HEK293T (cell line): Measurements from ENCODE around the gene ADISSP.

Source experiments
- ARNT ChIP-seq: fragments of 450-650 bp; IDR thresholded peaks from 2 replicates; pipeline ENCODE4 v1.6.1; 2017; ENCODE audit warnings: mild to moderate bottlenecking
- BHLHE40 ChIP-seq: fragments of 450-650 bp; IDR thresholded peaks from 2 replicates; pipeline ENCODE4 v1.6.1; 2016; ENCODE audit warnings: mild to moderate bottlenecking, moderate library complexity, borderline replicate concordance
- CTBP1 ChIP-seq: fragments of 450-650 bp; IDR thresholded peaks from 2 replicates; pipeline ENCODE4 v1.6.1; 2016; ENCODE audit warnings: borderline replicate concordance
- ELF4 ChIP-seq: fragments of 450-650 bp; IDR thresholded peaks from 2 replicates; pipeline ENCODE4 v1.6.1; 2017; ENCODE audit warnings: antibody characterized with exemption
- FOXA1 ChIP-seq: fragments of 450-650 bp; IDR thresholded peaks from 2 replicates; pipeline ENCODE4 v1.6.1; 2016; ENCODE audit warnings: mild to moderate bottlenecking
- FOXK2 ChIP-seq: fragments of 450-650 bp; IDR thresholded peaks from 2 replicates; pipeline ENCODE4 v1.6.1; 2016; ENCODE audit warnings: mild to moderate bottlenecking
- FOXM1 ChIP-seq: fragments of 450-650 bp; IDR thresholded peaks from 2 replicates; pipeline ENCODE4 v1.6.1; 2017; ENCODE audit warnings: mild to moderate bottlenecking, borderline replicate concordance
- LEF1 ChIP-seq: fragments of 450-650 bp; IDR thresholded peaks from 2 replicates; pipeline ENCODE4 v1.6.1; 2017; ENCODE audit warnings: mild to moderate bottlenecking, borderline replicate concordance
- NFRKB ChIP-seq: fragments of 450-650 bp; IDR thresholded peaks from 2 replicates; pipeline ENCODE4 v1.6.1; 2016; ENCODE audit warnings: mild to moderate bottlenecking, moderate library complexity
- SP1 ChIP-seq: fragments of 450-650 bp; IDR thresholded peaks from 2 replicates; pipeline ENCODE4 v1.6.1; 2017
- SUZ12 ChIP-seq: fragments of 450-650 bp; IDR thresholded peaks from 2 replicates; pipeline ENCODE4 v1.6.1; 2016; ENCODE audit warnings: mild to moderate bottlenecking
- TARDBP ChIP-seq: fragments of 450-650 bp; IDR thresholded peaks from 2 replicates; pipeline ENCODE4 v1.6.1; 2016
- TF ChIP-seq, protein P1 (sequence below): fragments of 450-650 bp; IDR thresholded peaks from 2 replicates; pipeline ENCODE4 v1.6.1; 2016

DNA sequence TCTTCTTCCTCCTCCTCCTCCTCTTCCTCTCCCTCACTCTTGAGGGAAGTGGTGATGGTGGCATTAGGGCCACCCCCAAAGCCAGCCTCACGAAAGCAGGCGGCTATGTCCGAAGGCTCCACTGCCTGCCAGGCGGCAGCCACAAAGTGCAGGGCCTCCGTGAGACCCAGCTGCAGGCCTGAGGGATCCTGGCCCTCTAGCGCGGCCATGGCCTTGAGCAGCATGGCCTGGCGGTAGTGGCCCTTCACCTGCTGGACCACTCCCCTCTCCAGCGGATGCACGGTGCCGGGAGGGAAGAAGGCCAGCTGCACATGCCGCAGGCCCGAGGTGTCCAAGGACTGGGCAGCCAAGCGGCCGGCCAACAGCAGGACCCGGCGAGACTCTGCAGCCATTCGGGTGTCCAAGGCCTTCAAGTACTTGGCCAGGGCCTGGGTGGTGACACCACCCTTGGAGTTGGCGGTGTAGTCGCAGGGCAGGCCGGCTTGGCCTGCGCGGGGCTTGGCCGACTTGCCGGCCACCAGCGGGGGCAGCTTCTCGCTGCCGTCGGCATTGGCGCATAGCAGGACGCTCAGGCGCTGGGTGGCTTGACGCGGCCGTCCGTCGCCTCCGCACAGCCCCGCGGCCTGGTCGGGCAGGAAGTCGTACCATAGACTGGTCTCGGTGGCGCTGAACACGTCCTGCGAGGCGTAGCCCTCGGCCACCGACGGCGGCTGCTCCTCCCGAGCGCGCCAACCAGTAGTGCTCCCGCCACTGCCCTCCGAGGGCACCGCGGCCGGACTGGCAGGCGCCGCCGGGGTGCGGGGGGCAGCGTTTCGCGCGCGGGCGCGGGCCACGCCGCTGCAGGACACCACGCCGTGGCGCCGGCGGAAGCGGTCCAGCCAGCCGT lies 17.9 kb upstream of the ADISSP start:
- TF ChIP-seq NFRKB (no peak), FOXA1 (no peak), FOXK2 (no peak), SP1 (no peak), ARNT (no peak), TARDBP (no peak), ELF4 (no peak), FOXM1 (no peak), BHLHE40 (no peak), SUZ12 (no peak), LEF1 (no peak), CTBP1 (no peak)
- TF ChIP-seq, protein P1, sequence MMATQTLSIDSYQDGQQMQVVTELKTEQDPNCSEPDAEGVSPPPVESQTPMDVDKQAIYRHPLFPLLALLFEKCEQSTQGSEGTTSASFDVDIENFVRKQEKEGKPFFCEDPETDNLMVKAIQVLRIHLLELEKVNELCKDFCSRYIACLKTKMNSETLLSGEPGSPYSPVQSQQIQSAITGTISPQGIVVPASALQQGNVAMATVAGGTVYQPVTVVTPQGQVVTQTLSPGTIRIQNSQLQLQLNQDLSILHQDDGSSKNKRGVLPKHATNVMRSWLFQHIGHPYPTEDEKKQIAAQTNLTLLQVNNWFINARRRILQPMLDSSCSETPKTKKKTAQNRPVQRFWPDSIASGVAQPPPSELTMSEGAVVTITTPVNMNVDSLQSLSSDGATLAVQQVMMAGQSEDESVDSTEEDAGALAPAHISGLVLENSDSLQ: no peak
